Bronchial epithelial cell (primary cell): ENCODE data around the gene POU3F3. TPM values are rescaled to one million over a fixed set of nuclear protein-coding genes. Genes with fewer than 3 reads are reported as not detected.

Source experiments
- DNase-seq: peaks from one replicate; pipeline ENCODE4 v3.0.0-alpha.2; 2010; ENCODE audit warnings: low read depth
- FAIRE-seq: peaks from 2 replicates; lab custom pipeline; 2011; peaks lifted over from hg19 to GRCh38; lab: Jason Lieb, UNC
- H3K27me3 ChIP-seq: 2 replicates; pipeline ENCODE4 v1.5.1; 2011; ENCODE audit warnings: low read length; ENCODE audit not compliant: control insufficient read depth, insufficient read depth
- H3K36me3 ChIP-seq: 2 replicates; pipeline ENCODE4 v1.5.1; 2011; ENCODE audit warnings: low read length; ENCODE audit not compliant: control insufficient read depth, insufficient read depth
- H3K4me3 ChIP-seq: 2 replicates; pipeline ENCODE4 v1.5.1; 2011; ENCODE audit warnings: mild to moderate bottlenecking, low read depth, low read length, control low read depth
- total RNA-seq: library from RNA; depleted of rRNA; stranded (reverse); fragments of >200 nt; gene quantifications from 2 replicates; pipeline ENCODE4 v1.2.1, GENCODE V29; 2014
- TF ChIP-seq, protein P1 (sequence below): IDR thresholded peaks from 2 replicates; pipeline ENCODE4 v1.5.1; 2011; ENCODE audit warnings: mild to moderate bottlenecking, moderate library complexity, low read length, control low read depth, inconsistent platforms; ENCODE audit not compliant: insufficient read depth, severe bottlenecking

The POU3F3 gene
- total RNA-seq, 1 donor from 2014 or later: not detected

DNA sequence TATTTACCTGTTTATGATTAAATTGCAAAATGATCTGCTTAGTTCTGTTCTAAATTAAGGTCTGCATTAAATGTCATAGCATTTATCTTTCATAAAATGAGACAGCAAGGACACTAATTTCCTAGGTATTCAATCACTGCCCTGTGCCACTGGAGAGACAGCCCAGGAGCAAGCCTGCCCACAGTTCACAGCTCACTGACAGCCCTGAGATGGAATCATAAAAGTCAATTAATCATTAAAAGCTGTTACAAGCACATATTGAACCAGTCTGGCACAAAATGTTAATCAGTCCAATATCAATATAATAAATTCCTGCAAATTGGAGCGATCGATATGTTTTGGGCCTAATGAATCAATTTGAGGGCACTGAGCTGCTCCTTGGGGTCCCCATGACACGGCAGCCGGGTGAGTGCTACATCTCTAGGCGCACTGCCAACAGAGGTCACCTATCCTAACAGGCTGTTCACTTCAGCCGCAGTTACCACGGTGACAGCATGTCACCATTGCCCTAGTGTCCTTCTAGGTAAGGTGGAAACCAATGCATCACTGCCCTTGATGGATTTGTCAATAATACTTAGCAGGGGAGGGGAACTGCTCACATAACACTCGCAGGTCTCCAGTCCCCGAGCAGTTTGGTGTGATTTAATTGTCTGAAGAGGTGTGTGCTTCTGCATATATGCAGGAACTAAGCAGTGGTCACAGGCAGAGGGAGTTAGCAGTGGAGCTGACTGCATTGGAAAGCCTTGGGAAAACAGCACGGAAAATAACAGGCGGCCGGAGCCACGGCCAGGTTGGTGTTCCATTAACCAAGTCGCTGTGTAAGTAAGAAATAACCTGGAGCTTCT, 47.3 kb downstream of the POU3F3 start:
- DNase-seq (no peak), FAIRE-seq (no peak)
- TF ChIP-seq, protein P1, sequence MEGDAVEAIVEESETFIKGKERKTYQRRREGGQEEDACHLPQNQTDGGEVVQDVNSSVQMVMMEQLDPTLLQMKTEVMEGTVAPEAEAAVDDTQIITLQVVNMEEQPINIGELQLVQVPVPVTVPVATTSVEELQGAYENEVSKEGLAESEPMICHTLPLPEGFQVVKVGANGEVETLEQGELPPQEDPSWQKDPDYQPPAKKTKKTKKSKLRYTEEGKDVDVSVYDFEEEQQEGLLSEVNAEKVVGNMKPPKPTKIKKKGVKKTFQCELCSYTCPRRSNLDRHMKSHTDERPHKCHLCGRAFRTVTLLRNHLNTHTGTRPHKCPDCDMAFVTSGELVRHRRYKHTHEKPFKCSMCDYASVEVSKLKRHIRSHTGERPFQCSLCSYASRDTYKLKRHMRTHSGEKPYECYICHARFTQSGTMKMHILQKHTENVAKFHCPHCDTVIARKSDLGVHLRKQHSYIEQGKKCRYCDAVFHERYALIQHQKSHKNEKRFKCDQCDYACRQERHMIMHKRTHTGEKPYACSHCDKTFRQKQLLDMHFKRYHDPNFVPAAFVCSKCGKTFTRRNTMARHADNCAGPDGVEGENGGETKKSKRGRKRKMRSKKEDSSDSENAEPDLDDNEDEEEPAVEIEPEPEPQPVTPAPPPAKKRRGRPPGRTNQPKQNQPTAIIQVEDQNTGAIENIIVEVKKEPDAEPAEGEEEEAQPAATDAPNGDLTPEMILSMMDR: no peak
- H3K4me3 ChIP-seq: no peak overlapping the region
- no peaks in the 10 kb centered on the region for H3K36me3 ChIP-seq
- no peaks in the 10 kb centered on the region for H3K27me3 ChIP-seq

DNA sequence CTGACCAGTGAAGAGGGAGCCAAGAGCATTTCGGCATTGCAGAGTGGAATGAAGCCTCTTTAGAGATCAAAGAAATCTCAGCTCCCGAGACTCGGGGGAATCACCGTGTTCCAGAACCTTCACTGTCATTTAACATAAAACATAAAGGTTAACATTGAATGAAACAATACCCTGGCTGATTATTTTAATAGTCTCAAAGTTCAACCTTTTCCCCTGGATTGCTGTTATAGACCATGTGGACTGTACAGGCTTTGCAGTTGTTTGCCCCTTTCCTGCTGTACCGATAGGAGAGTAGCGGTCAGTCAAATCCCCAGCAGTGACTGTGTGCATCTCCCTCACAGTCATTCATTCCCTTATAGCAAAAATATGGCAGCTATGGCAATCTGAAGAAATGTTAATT, 48.4 kb downstream of the POU3F3 start:
- FAIRE-seq (no peak), DNase-seq (no peak)
- Histone ChIP-seq H3K27me3 (no peaks in the 10 kb centered on the region), H3K4me3 (no peak overlapping the region), H3K36me3 (no peaks in the 10 kb centered on the region)
- TF ChIP-seq, protein P1: no peak

Other genes with a start within 250 kb of the POU3F3 start
- 24.5 and 35.6 TPM in 2 replicates for gene MRPS9, start 184.0 kb downstream of the POU3F3 start, total RNA-seq